H1 (cell line): ENCODE measurements around the gene TOM1L2. TPM values are rescaled to one million over a fixed set of nuclear protein-coding genes. Genes with fewer than 3 reads are reported as not detected.
A peak's percentile ranks its signal among the peaks of the same experiment; 100 is the strongest.

Experiments
- CTCF ChIA-PET: fragments of 300-600 bp; sonication (Branson Sonifier 250); formaldehyde crosslinking; loops from one replicate; lab custom pipeline; 2021; ENCODE audit not compliant: partially characterized antibody; lab: Charles Lee
- POLR2A ChIA-PET: fragments of 300-600 bp; sonication (Branson Sonifier 250); formaldehyde crosslinking; loops from one replicate; lab custom pipeline; 2021; ENCODE audit warnings: inconsistent platforms; ENCODE audit not compliant: partially characterized antibody; lab: Charles Lee
- DNase-seq, 2 experiments: peaks; one replicate each; pipeline versions ENCODE4 v3.0.0 to v3.0.0-alpha.2; 2010 to 2022; ENCODE audit warnings: low spot score in 2 of 2, low read depth in 1 of 2, mixed read lengths in 1 of 2
- FAIRE-seq: peaks from 2 replicates; lab custom pipeline; 2011; peaks lifted over from hg19 to GRCh38; lab: Jason Lieb, UNC
- H2AFZ ChIP-seq: 2 replicates; pipeline ENCODE4 v1.8.1; 2012; ENCODE audit warnings: low read length, inconsistent platforms
- H2AK5ac ChIP-seq: 2 replicates; pipeline ENCODE4 v1.6.1; 2013; ENCODE audit warnings: low read depth, low read length
- H2BK120ac ChIP-seq: replicated peaks from 2 replicates; pipeline ENCODE3; 2013; ENCODE audit warnings: low read depth, low read length, inconsistent platforms
- H2BK12ac ChIP-seq: 2 replicates; pipeline ENCODE4 v1.6.1; 2013; ENCODE audit warnings: low read depth, low read length
- H2BK15ac ChIP-seq: 2 replicates; pipeline ENCODE4 v1.6.1; 2013; ENCODE audit warnings: low read length
- H2BK20ac ChIP-seq: 2 replicates; pipeline ENCODE4 v1.6.1; 2013; ENCODE audit warnings: low read length
- H2BK5ac ChIP-seq: 2 replicates; pipeline ENCODE4 v1.6.1; 2013; ENCODE audit warnings: low read depth, low read length
- H3K14ac ChIP-seq: 2 replicates; pipeline ENCODE4 v1.6.1; 2013; ENCODE audit warnings: inconsistent platforms; ENCODE audit not compliant: insufficient read length
- H3K18ac ChIP-seq: 2 replicates; pipeline ENCODE4 v1.6.1; 2013; ENCODE audit warnings: low read length; ENCODE audit errors: extremely low read depth
- H3K23ac ChIP-seq: 2 replicates; pipeline ENCODE4 v1.6.1; 2013; ENCODE audit warnings: inconsistent platforms; ENCODE audit not compliant: insufficient read length
- H3K23me2 ChIP-seq: 2 replicates; pipeline ENCODE4 v1.6.1; 2013; ENCODE audit warnings: low read depth, low read length
- H3K27ac ChIP-seq: 2 replicates; pipeline ENCODE4 v1.6.1; 2011; ENCODE audit warnings: low read depth, low read length, inconsistent platforms
- H3K27me3 ChIP-seq, 4 experiments: replicated peaks in 1 of 4; 1 replicate in 1 of 4; 2 replicates in 3 of 4; pipeline versions ENCODE4 v1.6.1 to v1.8.1; 2011 to 2013; ENCODE audit warnings: low read length in 3 of 4, mild to moderate bottlenecking in 3 of 4, inconsistent platforms in 2 of 4, mixed read lengths in 2 of 4, moderate library complexity in 1 of 4; ENCODE audit not compliant: control insufficient read depth in 3 of 4, insufficient read depth in 3 of 4; ENCODE audit errors: extremely low read depth in 1 of 4
- H3K36me3 ChIP-seq, 4 experiments: 2 replicates each; pipeline versions ENCODE4 v1.6.1 to v1.8.1; 2011 to 2013; ENCODE audit warnings: mild to moderate bottlenecking in 4 of 4, low read length in 3 of 4, moderate library complexity in 2 of 4, control low read depth in 1 of 4, inconsistent platforms in 1 of 4; ENCODE audit not compliant: insufficient read depth in 4 of 4, control insufficient read depth in 2 of 4
- H3K4ac ChIP-seq: replicated peaks from 2 replicates; pipeline ENCODE3; 2013; ENCODE audit warnings: low read length, low read depth, mixed read lengths, inconsistent platforms; ENCODE audit not compliant: insufficient read length
- H3K4me1 ChIP-seq, 4 experiments: replicated peaks in 1 of 4; 1 replicate in 1 of 4; 2 replicates in 3 of 4; pipeline versions ENCODE4 v1.6.1 to v1.8.1; 2011 to 2013; ENCODE audit warnings: low read length in 3 of 4, inconsistent platforms in 2 of 4, mixed read lengths in 1 of 4; ENCODE audit not compliant: insufficient read depth in 4 of 4, control insufficient read depth in 3 of 4
- H3K4me2 ChIP-seq, 2 experiments: 2 replicates each; pipeline versions ENCODE4 v1.6.1 to v1.8.1; 2011 to 2013; ENCODE audit warnings: low read depth in 2 of 2, low read length in 2 of 2, control low read depth in 1 of 2, inconsistent platforms in 1 of 2, mild to moderate bottlenecking in 1 of 2; ENCODE audit not compliant: insufficient read depth in 1 of 2
- H3K4me3 ChIP-seq, 4 experiments: fragments of 200-600, 300-600 bp in 1 of 4; sonication (generic), shearing (Covaris generic), sonication (Bioruptor Twin) in 1 of 4; 2 replicates each; pipeline versions ENCODE4 v1.5.1 to v1.8.1; 2011 to 2016; ENCODE audit warnings: low read length in 4 of 4, low read depth in 3 of 4, control low read depth in 2 of 4, inconsistent platforms in 2 of 4, mild to moderate bottlenecking in 2 of 4, mixed read lengths in 1 of 4, moderate library complexity in 1 of 4; ENCODE audit not compliant: insufficient read depth in 2 of 4; ENCODE audit errors: extremely low read depth in 1 of 4
- H3K56ac ChIP-seq: replicated peaks from 2 replicates; pipeline ENCODE3; 2013; ENCODE audit warnings: low read depth, mild to moderate bottlenecking, mixed read lengths, low read length, inconsistent platforms; ENCODE audit not compliant: insufficient read length
- H3K79me1 ChIP-seq: 2 replicates; pipeline ENCODE4 v1.6.1; 2013; ENCODE audit warnings: low read depth, low read length, control low read depth
- H3K79me2 ChIP-seq, 2 experiments: 2 replicates each; pipeline versions ENCODE4 v1.6.1 to v1.8.1; 2012 to 2013; ENCODE audit warnings: low read length in 2 of 2, mild to moderate bottlenecking in 2 of 2, inconsistent platforms in 1 of 2; ENCODE audit not compliant: insufficient read depth in 2 of 2, control insufficient read depth in 1 of 2
- H3K9ac ChIP-seq, 4 experiments: replicated peaks in 1 of 4; 1 replicate in 1 of 4; 2 replicates in 3 of 4; pipeline versions ENCODE4 v1.6.1 to v1.8.1; 2011 to 2013; ENCODE audit warnings: low read depth in 3 of 4, low read length in 3 of 4, control low read depth in 2 of 4, mild to moderate bottlenecking in 2 of 4, moderate library complexity in 2 of 4, inconsistent platforms in 1 of 4; ENCODE audit errors: extremely low read depth in 1 of 4
- H3K9me3 ChIP-seq, 2 experiments: 2 replicates each; pipeline versions ENCODE4 v1.6.1 to v1.8.1; 2012 to 2013; ENCODE audit warnings: mild to moderate bottlenecking in 2 of 2, moderate library complexity in 2 of 2, control low read depth in 1 of 2, inconsistent platforms in 1 of 2, low read depth in 1 of 2, low read length in 1 of 2, mixed read lengths in 1 of 2; ENCODE audit not compliant: insufficient read depth in 2 of 2
- H4K20me1 ChIP-seq, 2 experiments: replicated peaks in 1 of 2; 2 replicates each; pipeline versions ENCODE3 to v1.8.1; 2011 to 2013; ENCODE audit warnings: inconsistent platforms in 2 of 2, low read length in 2 of 2, mild to moderate bottlenecking in 1 of 2; ENCODE audit not compliant: insufficient read depth in 2 of 2, control insufficient read depth in 1 of 2
- H4K5ac ChIP-seq: 2 replicates; pipeline ENCODE4 v1.6.1; 2013; ENCODE audit warnings: low read length, low read depth, mixed read lengths, inconsistent platforms; ENCODE audit not compliant: insufficient read length
- H4K8ac ChIP-seq: 2 replicates; pipeline ENCODE4 v1.8.0; 2013; ENCODE audit warnings: mild to moderate bottlenecking, moderate library complexity, low read length, inconsistent platforms; ENCODE audit not compliant: insufficient read depth; ENCODE audit errors: extremely low read depth
- H4K91ac ChIP-seq: replicated peaks from 2 replicates; pipeline ENCODE3; 2013; ENCODE audit warnings: low read length, mixed read lengths, inconsistent platforms; ENCODE audit not compliant: insufficient read length
- CBX5 ChIP-seq: fragments of 300-800, 300-1000 bp; sonication (generic); IDR thresholded peaks from 2 replicates; pipeline ENCODE4 v1.7.1; 2016; ENCODE audit warnings: antibody characterized with exemption, low read length, low read depth
- FOSL1 ChIP-seq: IDR thresholded peaks from 2 replicates; pipeline ENCODE4 v1.6.1; 2011; ENCODE audit warnings: mild to moderate bottlenecking, low read depth, low read length, moderate library complexity; ENCODE audit not compliant: insufficient read depth
- HDAC2 ChIP-seq, 2 experiments: fragments of 300-600 bp in 1 of 2; sonication (generic) in 1 of 2; IDR thresholded peaks; 2 replicates each; pipeline ENCODE4 v1.6.1; 2011 to 2012; ENCODE audit warnings: low read depth in 2 of 2, low read length in 2 of 2, mild to moderate bottlenecking in 2 of 2, moderate library complexity in 2 of 2, borderline replicate concordance in 1 of 2, inconsistent platforms in 1 of 2
- KDM1A ChIP-seq: fragments of 200-600, 300-600 bp; sonication (generic); IDR thresholded peaks from 2 replicates; pipeline ENCODE4 v1.7.1; 2016; ENCODE audit warnings: mild to moderate bottlenecking, low read length, borderline replicate concordance
- KDM5A ChIP-seq: fragments of 200-600 bp; IDR thresholded peaks from 2 replicates; pipeline ENCODE4 v1.7.1; 2012; ENCODE audit warnings: mild to moderate bottlenecking, low read length, inconsistent platforms, mixed read lengths
- POU5F1 ChIP-seq: IDR thresholded peaks from 2 replicates; pipeline ENCODE4 v1.6.1; 2011; ENCODE audit warnings: low read depth, mild to moderate bottlenecking, low read length, moderate library complexity
- TAF7 ChIP-seq: optimal IDR thresholded peaks from 2 replicates; pipeline ENCODE3; 2011; ENCODE audit warnings: low read depth, mild to moderate bottlenecking, inconsistent platforms, low read length, moderate library complexity, borderline replicate concordance
- TEAD4 ChIP-seq: IDR thresholded peaks from 2 replicates; pipeline ENCODE4 v1.6.1; 2012; ENCODE audit warnings: low read depth, low read length, inconsistent platforms, mixed read lengths
- WGBS, 2 experiments: shearing (Covaris generic) in 1 of 2; methylation state at CpG; one replicate each; pipeline versions ENCODE4 v1.1.6 to v1.1.7; 2013 to 2015; ENCODE audit warnings: low lambda C conversion rate in 2 of 2, mixed read lengths in 2 of 2, inconsistent platforms in 1 of 2, low coverage in 1 of 2, missing lambda C conversion rate in 1 of 2; ENCODE audit not compliant: insufficient replicate concordance in 2 of 2, insufficient coverage in 1 of 2, insufficient read length in 1 of 2; ENCODE audit errors: extremely low coverage in 1 of 2, missing lambda C conversion rate in 1 of 2; 5-methylcytosine and 5-hydroxymethylcytosine counted together
- polyA plus RNA-seq, 7 experiments: library from polyadenylated mRNA; depleted of rRNA in 3 of 7; stranded (reverse) in 5 of 7; unstranded in 2 of 7; fragments of >200 nt in 5 of 7; fragments of 200-250 nt in 2 of 7; gene quantifications; 1 replicate in 5 of 7; 2 replicates in 1 of 7; 4 replicates in 1 of 7; pipeline versions ENCODE4 v1.2.1 to v1.2.3, GENCODE V29; 2011 to 2013; ENCODE audit warnings: missing spikeins in 2 of 7, mixed read lengths in 2 of 7
- total RNA-seq: library from RNA; stranded (reverse); fragmentation: NEBNext Ultra II Directional; extraction: Animal tissue kit (Norgen Biotek cat#: 25700); gene quantifications from 2 replicates; pipeline ENCODE4 v1.2.1, GENCODE V29; 2021

Gene TOM1L2
- total and polyA plus RNA-seq, 2 of the 8 experiments (the other 6 are each of a cell fraction or from before 2014, with no cell fraction given) = 2.0 to 3.4 TPM

- no peaks in the 10 kb centered on the region for H3K9me3 ChIP-seq
- FAIRE-seq (no peak), DNase-seq (no peak)
- 73% methylated on average over 2 of the region's 2 CpGs; no CpG with 5 or more reads in 1 of the 2 experiments for WGBS, 2 experiments
- no peak overlapping the region for H3K4me3 ChIP-seq
- H2BK15ac ChIP-seq = no peak overlapping the region
- no peak overlapping the region for H3K4ac ChIP-seq
- H3K56ac ChIP-seq = no peak overlapping the region
- no peak overlapping the region for H2BK12ac ChIP-seq
- POLR2A ChIA-PET = no interaction called here
- no peak overlapping the region for H2AFZ ChIP-seq
- no peaks in the 10 kb centered on the region for H3K79me2 ChIP-seq
- CTCF ChIA-PET = interaction anchor here (1.2 to 2.6 kb wide), 3 partner anchors 12 to 39 kb away, joined by 3 to 9 read pairs (median 4); no protein-coding TSS in a partner anchor
- H3K27ac ChIP-seq = no peak overlapping the region
- no peak overlapping the region for H3K9ac ChIP-seq
- no peak overlapping the region for H3K14ac ChIP-seq
- H4K91ac ChIP-seq = no peak overlapping the region
- H3K23me2 ChIP-seq = no peaks in the 10 kb centered on the region
- 0 out of 7 replicates have a peak, but pooled peaks cover 0 to 2% (median 0%) of the 10 kb centered on the region in 4 experiments for H3K27me3 ChIP-seq
- H2BK20ac ChIP-seq = no peak overlapping the region
- no peak overlapping the region for H3K18ac ChIP-seq
- H3K4me1 ChIP-seq = peaks cover 0 to 12% (median 1%) of the 10 kb centered on the region in 4 experiments; a peak in 3 of 7 replicates
- H4K8ac ChIP-seq = no peak overlapping the region
- H3K79me1 ChIP-seq = no peaks in the 10 kb centered on the region
- no peak overlapping the region for H2BK5ac ChIP-seq
- no peak overlapping the region for H3K23ac ChIP-seq
- H4K20me1 ChIP-seq = no peaks in the 10 kb centered on the region
- H2BK120ac ChIP-seq = no peak overlapping the region
- TF ChIP-seq KDM1A = no peak
- TF ChIP-seq CBX5 = no peak
- TF ChIP-seq KDM5A = no peak
- no peak for TF ChIP-seq HDAC2 (IDR thresholded peaks at IDR 0.05; ENCODE audit: borderline replicate concordance in 1 of 2, low read depth in 2 of 2, low read length in 2 of 2)
- TF ChIP-seq POU5F1 = no peak
- no peak for TF ChIP-seq TAF7
- no peak for TF ChIP-seq FOSL1
- no peak for TF ChIP-seq TEAD4
- no peaks in the 10 kb centered on the region for H3K36me3 ChIP-seq
- 0 out of 2 replicates have a peak overlapping the region, but pooled peaks have one; percentile 6 for H2AK5ac ChIP-seq
- no peak overlapping the region for H4K5ac ChIP-seq
- no peak overlapping the region for H3K4me2 ChIP-seq
Measured at GRCh38 chr17:17929655-17930380, 42.4 kb downstream of the TOM1L2 start.
